HG03520 (cell line): ENCODE results near the gene SCNN1B.

ENCODE experiments used
- ATAC-seq: cut with Tn5 transposase; IDR thresholded peaks from one replicate; pipeline ENCODE4 v1.9.1; 2021; ENCODE audit warnings: mild to moderate bottlenecking, moderate library complexity; ENCODE audit not compliant: unreplicated experiment

The SCNN1B gene

GRCh38 chr16:23401139-23401538 is 99.0 kb downstream of the SCNN1B start:
- ATAC-seq, result no peak

GRCh38 chr16:23402100-23402499 is 100.0 kb downstream of the SCNN1B start:
- ATAC-seq, result no peak

GRCh38 chr16:23403547-23403946 is 101.4 kb downstream of the SCNN1B start:
- no peak for ATAC-seq

GRCh38 chr16:23406024-23406423 is 103.9 kb downstream of the SCNN1B start:
- ATAC-seq, result no peak

- ATAC-seq, result no peak
Observed at GRCh38 chr16:23406546-23407240, 104.6 kb downstream of the SCNN1B start.

- ATAC-seq, result no peak
Observed at GRCh38 chr16:23407436-23408127, 105.5 kb downstream of the SCNN1B start.

- no peak for ATAC-seq
Observed at GRCh38 chr16:23408242-23408822, 106.2 kb downstream of the SCNN1B start.

GRCh38 chr16:23408823-23409298 is 106.8 kb downstream of the SCNN1B start:
- ATAC-seq, result no peak

- ATAC-seq, result no peak
Observed at GRCh38 chr16:23409522-23409921, 107.4 kb downstream of the SCNN1B start.

GRCh38 chr16:23410176-23410575 is 108.1 kb downstream of the SCNN1B start:
- ATAC-seq, result no peak

GRCh38 chr16:23414731-23415130 is 112.6 kb downstream of the SCNN1B start:
- ATAC-seq, result no peak

GRCh38 chr16:23416816-23417215 is 114.7 kb downstream of the SCNN1B start:
- ATAC-seq, result no peak

GRCh38 chr16:23420011-23420410 is 117.9 kb downstream of the SCNN1B start:
- no peak for ATAC-seq

- no peak for ATAC-seq
Observed at GRCh38 chr16:23423496-23424049, 121.5 kb downstream of the SCNN1B start.

GRCh38 chr16:23424292-23424958 is 122.3 kb downstream of the SCNN1B start:
- no peak for ATAC-seq

- no peak for ATAC-seq
Observed at GRCh38 chr16:23428351-23428750, 126.2 kb downstream of the SCNN1B start.
